Renal cortex interstitium (tissue), 11 donors: ENCODE measurements around the gene DOK5. TPM values are rescaled to one million over a fixed set of nuclear protein-coding genes. Genes with fewer than 3 reads are reported as not detected.
"Not testable (repeated sequence)": the region's sequence is repeated elsewhere in the genome, so short reads cannot be mapped to it uniquely, and the experiment has no call there.

Source experiments
- DNase-seq, 11 donors: peaks; one replicate each; pipeline ENCODE4 v3.0.0-alpha.2; 2013; ENCODE audit warnings: low read depth in 9 of 11, low spot score in 4 of 11; ENCODE audit errors: extremely low read depth in 1 of 11
- polyA plus RNA-seq, 3 donors: library from polyadenylated mRNA; unstranded; fragments of 120-200 nt; gene quantifications; one replicate each; pipeline ENCODE4 v1.2.1, GENCODE V29; 2013; ENCODE audit not compliant: insufficient read length in 3 of 3

Gene DOK5
- polyA plus RNA-seq, 3 donors: 7.9 to 10.8 (median 8.0) TPM

DNA sequence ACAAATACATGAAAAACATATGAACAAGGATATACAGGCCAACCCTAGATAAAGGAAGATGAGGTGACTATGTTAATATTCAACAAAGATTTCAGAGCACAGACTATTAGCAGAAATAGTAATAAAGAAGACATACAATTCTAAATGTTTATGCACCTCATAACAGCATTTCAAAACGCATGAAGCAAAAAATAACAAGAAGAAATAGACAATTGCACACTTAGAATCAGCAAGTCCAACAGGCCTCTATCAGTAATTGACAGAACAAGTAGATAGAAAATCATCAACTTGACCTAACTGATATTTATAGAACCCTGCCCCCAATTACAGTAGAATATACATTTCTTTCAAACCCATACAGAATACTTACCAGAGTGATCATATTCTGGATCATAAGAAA is 11.4 kb upstream of the DOK5 start:
- DNase-seq: no peak

DNA sequence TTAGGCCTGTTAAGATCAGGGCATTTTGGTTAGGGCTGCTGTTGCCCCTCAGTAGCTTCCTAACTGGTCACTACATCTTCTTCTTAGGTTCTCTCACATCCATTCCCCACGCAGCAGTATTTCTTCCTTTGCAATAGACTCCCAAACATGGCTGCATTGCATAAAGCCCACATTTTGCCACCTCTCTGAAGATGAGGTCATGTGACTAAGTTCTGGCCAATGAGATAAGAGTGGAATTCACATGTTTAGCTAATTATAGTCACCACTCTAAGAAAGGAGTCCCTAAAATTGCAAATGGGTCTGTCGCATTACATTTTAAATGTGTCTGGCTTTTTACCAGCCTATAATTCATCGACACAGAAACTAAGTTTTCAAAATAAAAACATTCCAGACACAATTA is 9.3 kb upstream of the DOK5 start:
- no peak for DNase-seq

DNA sequence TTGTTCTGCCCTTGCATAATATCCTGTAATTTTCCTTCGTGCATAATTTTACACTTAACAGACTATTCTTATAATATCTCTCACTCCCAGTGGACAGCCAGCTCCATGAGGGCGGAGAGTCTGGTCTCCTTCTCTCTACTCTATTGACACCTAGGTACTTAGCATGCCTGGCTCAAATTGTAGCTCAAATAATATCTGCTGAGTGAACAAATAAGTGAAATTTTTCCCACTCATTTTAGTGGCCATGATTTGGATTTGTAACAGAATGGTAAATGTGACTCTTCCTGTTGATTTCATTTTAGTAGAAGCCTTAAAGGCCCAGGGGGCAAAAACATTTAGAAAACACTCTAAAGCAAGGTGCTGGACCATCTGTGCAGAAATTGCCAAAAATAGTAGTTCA is 7.8 kb upstream of the DOK5 start:
- DNase-seq: no peak

DNA sequence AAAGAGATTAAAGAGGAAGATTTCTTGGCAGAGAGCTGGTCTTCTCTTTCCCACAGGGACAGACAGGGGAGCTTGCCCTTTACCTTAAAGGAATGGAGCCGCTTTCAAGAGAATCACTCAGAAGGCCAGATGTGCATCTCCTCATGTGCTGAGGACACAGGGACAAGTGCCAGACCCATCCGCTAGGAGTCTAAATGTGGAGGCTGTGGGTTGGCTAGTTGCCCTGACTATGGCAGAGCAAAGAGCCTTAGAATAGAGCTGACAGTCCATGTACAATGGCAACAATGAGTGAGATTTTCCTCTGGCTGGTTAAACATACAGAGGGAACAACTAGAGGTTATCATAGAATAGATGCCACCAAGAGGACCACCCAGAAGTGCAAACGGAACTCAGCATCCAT is 7.3 kb upstream of the DOK5 start:
- DNase-seq: no peak

DNA sequence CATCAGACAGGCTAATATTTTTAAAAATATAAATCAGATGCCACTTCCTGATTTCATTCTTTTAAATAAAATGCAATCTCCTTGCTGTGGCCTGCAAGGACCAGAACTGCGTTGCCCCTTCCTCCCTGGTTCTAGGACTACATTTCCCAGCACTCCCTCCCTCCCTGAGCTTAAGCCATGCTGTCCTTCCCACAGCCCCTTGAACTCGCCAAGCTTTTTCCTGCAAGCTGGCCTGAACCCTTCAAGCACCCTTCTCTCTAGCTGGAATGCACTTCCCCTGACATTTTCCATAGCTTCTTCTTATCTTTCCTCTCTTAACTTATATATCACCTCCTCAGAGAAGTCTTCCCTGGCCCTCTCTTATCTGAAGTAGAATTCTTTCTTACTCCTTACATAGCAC is 6.1 kb upstream of the DOK5 start:
- DNase-seq: no peak

DNA sequence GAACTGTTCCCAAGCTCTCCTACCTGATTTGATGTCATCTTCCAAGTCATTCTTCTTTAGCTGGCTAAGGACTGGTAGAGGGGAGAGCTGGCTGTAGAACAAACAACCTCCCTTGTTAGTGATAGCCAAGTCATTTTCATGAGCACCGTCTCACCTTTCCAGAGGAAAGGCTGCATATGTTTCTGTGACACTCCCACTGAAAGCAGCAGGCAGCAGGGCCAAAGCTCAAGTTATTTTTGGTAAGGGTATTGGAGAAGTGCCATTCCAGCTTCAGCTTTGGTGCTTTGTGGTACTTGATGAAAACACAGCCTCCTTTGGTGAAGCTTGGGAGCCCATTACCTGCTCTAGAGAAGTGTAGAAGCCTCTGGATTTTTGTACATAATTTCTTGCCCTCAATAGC is 5.4 kb upstream of the DOK5 start:
- DNase-seq: no peak

DNA sequence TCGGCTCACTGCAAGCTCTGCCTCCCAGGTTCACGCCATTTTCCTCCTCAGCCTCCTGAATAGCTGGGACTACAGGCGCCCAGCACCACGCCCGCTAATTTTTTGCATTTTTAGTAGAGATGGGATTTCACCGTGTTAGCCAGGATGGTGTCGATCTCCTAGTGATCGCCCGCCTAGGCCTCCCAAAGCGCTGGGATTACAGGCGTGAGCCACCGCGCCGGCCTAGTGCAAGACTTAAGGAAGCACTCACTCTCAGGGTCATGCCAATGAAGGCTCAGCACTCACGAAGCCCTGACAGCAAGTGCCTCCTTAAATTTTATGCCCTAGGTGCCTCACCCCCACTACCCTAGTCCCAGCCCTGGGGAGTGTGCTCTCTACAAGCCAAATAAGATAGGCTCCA is 4.7 kb upstream of the DOK5 start:
- no peak for DNase-seq

DNA sequence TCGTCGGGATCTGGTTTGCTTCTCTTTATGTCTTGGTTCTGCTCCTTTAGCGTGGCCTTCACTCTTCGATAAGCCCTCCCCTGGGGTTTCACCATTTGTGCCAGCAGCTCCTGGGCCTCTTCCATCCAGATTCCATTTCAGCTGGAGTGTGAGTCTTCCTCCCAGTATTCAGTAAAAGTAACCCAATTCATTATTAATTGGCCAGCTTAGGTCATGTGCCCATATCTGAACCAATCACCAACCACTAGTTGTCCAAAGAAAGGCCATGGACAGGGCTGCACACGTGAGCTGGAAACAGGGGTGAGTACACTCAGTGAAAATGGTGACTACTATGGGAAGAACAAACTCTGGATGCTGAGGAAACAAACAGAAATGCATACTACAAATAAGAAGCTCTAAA is 2.8 kb upstream of the DOK5 start:
- DNase-seq: no peak

DNA sequence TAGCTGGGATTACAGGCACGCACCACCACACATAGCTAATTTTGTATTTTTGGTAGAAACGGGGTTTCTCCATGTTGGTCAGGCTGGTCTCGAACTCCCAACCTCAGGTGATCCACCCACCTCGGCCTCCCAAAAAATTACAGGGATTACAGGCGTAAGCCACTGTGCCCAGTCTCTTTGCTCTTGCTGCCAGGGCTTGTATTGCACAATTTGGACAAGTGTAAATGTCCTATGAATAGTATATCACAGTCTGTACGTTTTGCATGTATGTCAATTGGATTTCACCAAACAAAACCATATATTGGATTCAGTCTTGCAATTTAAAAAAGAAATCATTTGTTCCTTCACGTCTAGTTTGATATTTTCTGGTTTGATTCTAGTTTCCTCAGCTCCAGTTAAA is 2.1 kb upstream of the DOK5 start:
- no peak for DNase-seq

DNA sequence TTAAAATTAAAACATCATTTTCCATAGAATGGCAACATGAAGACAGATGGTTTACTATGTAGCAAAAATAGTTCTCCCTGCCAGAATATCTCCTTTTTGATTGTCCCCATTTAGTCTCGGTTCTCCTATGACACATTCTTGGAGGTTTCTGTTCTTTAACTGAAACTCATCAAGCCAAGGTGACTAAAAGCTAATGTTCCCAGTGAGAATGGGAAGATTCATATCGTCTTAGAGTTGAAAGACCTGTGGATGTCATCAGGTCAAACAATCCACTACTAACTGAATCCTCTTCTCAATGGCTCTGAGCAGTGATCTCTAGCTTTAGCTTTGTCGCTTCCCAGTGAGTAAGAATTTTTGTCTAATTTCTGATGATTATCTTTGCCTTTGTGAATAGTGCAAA is 1.3 kb upstream of the DOK5 start:
- no peak for DNase-seq

DNA sequence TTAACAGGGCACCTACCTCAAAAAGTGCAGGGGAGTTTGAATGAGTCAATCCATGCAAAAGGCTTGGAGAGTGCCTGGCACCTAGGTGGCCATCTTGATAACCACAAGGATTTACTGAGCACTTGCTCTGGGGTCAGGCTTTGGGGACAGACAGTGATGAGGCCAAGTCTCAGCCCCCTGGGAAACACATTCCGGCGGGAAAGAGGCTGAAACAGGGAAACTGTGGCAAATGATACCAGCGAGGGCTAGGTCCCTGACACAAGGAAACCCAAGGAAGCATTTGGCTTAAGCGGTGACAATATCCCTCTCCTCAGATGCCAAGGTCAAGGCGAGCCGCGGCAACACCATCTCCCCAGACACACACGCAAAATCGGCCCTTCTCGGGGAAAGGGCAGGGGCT is 527 bp upstream of the DOK5 start:
- peak in 2 of 11 donors; percentile 4 for DNase-seq

DNA sequence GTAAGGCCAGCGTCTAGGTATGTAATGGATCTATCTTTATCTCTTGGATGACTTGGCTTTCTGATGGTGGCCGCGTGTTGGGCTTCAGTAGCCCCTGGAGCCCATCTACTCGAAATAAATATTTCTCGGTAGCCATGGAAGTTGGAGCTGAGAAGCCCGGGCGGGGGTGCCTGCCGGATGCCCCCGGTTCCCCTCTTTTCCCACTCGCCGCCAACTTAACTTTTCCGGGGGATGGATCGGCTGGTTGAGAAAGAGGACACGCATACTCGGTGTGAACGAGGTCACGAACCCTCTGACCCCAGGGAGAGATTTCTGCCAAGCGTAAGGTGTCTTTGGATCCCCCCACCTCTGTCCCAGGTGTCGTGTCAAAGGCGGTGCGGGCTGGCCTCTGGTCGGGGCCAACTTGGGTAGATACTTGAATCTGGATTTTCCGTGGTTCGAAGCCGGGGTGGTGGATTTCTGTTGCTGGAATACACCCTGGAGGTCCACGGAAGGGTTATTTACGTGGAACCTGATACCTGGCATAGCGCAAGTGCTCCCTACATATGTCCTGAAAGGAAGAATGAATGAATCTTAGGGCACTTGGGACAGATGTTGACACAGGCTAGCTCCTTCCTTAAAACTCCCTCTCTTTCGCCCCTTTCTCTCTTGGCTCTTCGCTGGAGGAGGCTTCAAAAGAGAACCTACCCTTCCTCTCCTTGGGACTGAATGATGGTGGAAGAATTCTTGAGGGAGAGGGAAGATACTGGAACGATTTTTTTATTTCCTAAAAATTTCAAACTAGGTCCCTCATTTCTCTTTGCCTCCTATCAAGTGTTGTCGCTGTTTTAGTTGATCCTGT is 996 bp downstream of the DOK5 start:
- peak in 6 of 11 donors; percentile 8 to 42 (median 16) for DNase-seq

DNA sequence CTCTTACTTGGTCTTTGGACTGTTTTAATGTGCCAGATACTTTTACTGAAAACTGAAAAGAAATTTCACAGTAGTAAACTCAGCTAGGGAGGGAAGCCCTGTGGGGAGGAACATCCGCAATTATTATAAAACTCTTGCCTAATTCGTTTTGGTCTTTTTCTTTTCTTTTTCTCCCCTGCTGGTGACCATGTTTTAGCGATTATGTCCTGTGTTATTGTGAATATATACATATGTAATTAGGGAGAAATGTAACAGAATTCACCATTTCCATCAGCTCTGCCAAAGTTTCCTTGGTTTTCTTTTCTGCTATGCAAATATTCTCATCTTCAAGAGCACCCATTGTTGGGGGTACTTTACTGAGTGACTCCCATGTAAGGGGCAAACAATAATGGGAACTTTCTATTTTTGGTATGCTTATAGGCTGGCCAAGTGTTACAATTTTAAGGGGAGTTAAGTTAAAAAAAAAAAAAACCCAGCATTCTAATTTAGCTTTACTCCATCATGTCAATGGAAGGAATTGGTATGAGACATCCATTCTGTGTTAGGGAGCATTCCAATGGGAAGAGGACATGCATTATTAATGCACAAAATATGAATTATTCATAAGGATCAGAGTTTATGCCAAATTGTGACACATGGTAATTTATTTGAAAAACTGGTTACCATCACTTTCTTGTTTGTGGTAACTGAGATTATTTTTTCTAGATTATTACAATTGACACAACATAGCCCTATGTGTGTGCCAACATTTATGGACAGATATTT is 2.0 kb downstream of the DOK5 start:
- DNase-seq: no peak

DNA sequence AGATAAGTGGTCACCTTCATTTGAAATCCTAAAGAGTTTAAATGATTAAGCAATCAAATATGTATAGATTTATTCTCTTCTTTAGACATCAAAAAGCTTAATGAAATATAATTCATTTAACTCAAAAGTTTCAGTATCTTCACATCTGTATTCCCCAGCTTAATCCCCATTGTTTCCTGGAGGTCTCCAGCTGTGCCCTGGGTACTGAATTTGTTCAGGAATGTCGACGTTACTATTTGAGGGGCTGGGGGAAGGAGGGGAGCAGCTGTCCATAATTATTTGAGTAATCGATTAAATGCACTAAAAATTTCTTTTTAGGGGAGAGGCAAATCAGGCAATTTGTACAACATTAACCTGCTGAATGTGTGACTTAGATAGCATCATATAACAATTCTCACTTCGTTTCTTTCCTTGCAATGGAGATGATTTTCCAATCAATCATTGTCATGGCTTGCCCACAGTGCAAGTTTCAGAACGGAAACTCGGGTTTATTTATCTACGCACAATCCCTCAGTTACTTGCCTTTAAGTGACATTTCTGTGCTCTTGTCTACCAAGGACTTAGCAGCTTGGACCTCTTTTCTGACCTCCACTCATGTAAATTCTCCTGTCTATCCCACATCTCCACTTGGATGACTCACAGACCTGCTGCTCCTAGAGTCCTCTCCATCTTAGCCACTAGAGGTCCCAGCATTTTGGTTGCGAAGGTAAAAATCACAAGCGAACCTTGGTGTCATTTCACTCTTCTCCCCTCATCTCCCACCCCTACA is 3.9 kb downstream of the DOK5 start:
- DNase-seq: no peak

DNA sequence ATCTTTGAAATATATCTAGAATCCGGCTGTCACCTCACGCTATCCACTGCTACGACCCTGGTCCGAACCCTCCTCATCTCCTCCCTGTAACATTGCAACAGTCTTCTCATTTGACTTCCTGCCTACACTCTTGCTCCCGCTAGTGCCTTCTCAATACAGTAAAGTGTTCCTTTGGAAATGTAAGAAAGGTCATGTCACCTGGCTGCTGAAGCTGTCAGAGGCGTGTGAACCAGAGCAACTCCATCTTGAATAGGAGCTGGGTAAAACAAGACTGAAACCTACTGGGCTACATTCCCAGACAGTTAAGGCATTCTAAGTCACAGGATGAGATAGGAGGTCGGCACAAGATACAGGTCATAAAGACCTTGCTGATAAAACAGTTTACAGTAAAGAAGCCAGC is 4.5 kb downstream of the DOK5 start:
- not testable (repeated sequence) for DNase-seq

DNA sequence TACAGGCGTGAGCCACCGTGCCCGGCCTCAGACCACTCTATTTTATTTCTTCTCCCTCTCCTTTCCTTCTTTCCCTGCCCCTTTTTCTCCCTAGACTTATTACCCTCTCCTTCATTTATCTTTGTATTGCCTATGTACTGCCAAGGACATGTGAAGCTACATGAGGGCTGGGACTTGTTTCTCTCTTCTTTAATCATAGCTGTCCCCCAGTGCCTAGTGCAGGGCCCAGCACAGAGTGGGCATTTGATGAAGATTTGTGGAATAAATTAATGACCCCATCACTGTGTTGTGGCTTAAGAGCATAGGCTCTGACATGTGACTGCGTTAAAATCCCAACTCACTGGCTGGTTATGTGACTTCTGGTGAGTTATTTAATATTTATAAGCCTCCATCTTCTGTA is 6.0 kb downstream of the DOK5 start:
- DNase-seq: no peak

DNA sequence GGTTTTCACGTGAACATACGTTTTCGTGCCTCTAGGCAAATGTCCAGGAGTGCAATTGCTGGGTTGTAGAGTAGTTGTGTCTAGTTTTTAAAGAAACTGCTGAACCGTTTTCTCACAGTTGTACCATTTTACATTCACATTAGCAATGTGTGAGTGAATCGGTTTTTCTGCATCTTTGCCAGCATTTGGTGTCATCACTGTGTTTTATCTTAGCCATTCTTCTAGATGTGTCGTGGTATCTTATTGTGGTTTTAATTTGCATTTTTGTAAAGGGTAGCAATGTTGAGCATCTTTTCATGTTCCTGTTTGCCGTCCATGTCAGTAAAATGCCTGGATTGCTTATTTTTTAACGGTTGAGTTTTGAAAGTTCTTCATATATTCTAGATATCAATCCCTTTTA is 10.2 kb downstream of the DOK5 start:
- DNase-seq: no peak

DNA sequence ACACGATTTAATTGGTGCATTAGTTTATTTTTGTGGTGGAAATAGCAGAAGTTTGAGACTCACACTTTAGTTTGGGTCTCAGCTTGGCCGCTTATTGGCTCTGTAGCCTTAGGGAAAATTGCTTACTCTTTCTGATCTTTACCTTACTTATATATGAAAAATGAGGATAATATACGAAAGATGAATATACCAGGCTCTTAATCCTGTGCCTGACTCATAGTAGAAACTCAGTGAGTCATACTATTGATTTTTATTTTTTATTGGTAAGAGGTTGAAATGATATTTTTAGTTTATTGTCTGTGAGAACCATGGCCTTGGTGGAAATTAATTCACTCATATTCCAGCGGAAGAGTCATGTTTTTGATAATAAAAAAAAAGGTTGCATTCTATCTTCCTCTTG is 11.2 kb downstream of the DOK5 start:
- DNase-seq: no peak

DNA sequence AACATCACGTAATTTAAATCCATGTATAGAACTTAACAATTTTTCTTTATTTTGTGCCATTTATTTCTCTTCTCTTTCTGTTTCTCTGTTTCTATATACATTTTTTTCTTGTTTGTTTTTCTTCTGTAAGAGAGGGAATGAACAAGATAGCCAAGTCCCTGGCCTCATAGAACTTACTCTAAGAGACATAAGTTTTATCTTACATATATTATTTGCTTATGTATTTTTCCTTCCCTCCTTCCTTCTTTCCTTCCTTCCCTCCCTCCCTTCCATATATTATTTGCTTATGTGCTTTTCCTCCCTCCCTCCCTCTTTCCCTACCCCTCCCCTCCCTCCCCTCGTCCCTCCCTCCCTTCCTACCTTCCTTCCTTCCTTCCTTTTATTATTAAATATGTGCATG is 13.0 kb downstream of the DOK5 start:
- DNase-seq: no peak

DNA sequence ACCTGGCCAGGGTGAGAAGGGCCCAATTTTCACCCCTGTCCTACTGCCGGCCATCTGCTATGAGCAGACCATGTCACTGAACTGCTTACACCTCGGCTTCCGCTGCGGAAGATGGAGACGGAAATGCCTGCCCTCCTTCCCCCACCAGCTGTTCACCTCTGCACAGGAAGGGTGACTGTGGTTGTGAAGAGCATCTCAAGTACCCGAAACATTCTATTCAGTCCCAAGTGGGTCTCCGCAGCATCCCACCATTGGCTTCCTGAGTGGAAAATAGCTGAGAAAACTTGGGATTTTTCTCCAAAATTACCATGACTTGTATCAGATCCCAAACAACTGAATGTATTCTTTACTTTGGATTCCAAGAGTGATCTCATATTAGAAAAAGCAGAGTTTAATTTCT is 16.1 kb downstream of the DOK5 start:
- no peak for DNase-seq
